GM21786 (cell line): ENCODE results near the gene ALDH3B1.

Source experiments
- ATAC-seq: cut with Tn5 transposase; IDR thresholded peaks from one replicate; pipeline ENCODE4 v1.9.1; 2021; ENCODE audit not compliant: unreplicated experiment

ALDH3B1 gene

DNA sequence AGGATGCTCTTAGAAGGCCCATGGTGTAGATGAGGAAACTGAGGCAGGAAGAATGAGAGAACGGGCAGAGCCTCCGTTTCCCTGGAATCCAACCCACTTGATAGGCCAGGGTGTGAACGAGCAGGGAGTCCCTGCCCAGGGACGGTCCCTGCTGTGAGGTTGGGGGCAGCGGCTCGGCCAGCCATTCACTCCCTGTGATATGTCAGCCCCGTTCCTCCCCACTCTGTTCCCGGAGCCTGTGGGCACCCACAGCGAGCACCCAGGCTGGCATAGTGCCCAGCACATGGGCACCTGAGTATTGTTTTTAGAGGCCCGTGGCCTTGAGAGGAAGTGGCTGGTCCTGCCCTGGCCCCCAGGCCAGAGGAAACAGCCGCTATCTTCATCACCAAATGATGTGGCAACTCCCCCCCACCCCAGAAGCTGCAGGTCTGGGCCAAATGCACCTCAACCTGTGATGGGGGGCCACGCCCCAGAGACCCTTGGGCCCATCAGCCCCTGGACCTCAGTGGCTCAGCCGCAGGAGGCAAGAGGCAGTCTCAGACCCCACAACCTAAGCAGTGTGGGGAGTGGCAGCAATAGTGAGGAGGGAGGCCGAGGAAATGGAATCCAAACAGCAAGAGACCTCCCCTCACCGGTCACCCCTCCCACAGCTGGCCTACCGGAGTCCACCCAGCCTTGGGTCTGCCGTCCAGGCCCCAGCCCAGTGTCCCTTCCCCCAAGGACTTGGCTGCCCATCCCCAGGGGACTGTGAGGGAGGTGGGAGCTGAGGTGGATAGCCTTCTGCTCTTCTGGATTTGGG lies 2.1 kb downstream of the ALDH3B1 start:
- ATAC-seq = no peak

- no peak for ATAC-seq
Observed at GRCh38 chr11:68012843-68013610, 2.9 kb downstream of the ALDH3B1 start.

- ATAC-seq = no peak
Observed at GRCh38 chr11:68013611-68014156, 3.6 kb downstream of the ALDH3B1 start.

- ATAC-seq = no peak
Observed at GRCh38 chr11:68014157-68014946, 4.2 kb downstream of the ALDH3B1 start.

DNA sequence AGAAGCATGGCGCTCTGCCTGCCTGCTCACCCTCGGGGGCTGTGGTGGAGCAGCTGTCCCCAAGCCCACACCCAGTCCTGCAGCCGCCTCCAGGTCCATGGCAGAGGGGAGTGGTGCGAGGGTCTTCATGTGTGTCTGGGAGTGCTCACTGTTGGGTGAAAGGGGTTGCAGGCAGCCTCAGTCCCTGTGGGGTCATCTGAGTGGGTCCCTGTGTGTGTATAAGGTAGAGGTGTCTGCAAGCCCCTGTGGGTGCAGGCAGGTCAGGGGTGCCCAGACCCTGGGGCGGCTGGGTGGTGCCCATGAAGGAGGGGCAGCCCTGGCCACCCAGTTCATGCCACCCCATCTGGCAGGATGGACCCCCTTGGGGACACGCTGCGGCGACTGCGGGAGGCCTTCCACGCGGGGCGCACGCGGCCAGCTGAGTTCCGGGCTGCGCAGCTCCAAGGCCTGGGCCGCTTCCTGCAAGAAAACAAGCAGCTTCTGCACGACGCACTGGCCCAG lies 4.9 kb downstream of the ALDH3B1 start:
- ATAC-seq = no peak

DNA sequence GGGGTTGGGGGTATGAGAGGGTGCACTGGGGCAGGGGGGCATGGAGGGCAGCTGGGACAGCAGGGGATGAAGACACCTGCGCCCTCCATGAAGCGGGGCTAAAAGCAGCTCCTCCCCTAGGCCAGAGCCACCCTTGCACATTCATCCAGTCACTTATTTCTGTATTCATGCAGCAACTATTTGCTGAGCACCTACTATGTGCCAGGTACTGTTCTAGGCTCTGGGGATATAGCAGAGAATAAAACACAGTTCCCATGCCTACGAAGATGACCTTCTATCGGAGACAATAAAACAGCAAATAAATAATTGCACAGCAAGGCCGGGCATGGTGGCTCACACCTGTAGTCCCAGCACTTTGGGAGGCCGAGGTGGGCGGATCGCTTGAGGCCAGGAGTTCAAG lies 5.3 kb downstream of the ALDH3B1 start:
- no peak for ATAC-seq

- ATAC-seq = no peak
Observed at GRCh38 chr11:68016161-68016903, 6.2 kb downstream of the ALDH3B1 start.

- no peak for ATAC-seq
Observed at GRCh38 chr11:68016904-68017817, 7.0 kb downstream of the ALDH3B1 start.

- no peak for ATAC-seq
Observed at GRCh38 chr11:68017980-68018729, 8.0 kb downstream of the ALDH3B1 start.

DNA sequence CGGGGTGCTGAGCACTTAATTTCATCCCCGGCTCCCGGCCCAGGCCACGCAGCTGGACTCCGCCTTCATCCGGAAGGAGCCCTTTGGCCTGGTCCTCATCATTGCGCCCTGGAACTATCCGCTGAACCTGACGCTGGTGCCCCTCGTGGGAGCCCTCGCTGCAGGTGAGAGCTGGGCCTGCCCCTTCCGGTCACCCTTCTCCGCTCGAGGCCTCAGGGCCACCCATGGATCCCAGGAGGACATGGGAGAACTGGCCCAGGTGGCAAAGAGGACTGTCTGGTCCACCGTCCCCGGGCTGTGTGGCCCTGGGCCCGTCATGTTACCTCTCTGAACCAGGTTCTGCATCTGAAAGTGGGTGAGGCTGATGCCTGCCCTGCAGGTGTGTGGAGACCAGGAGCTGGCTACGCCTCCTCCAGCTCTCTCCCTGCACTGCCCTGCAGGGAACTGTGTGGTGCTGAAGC lies 8.6 kb downstream of the ALDH3B1 start:
- ATAC-seq = no peak

DNA sequence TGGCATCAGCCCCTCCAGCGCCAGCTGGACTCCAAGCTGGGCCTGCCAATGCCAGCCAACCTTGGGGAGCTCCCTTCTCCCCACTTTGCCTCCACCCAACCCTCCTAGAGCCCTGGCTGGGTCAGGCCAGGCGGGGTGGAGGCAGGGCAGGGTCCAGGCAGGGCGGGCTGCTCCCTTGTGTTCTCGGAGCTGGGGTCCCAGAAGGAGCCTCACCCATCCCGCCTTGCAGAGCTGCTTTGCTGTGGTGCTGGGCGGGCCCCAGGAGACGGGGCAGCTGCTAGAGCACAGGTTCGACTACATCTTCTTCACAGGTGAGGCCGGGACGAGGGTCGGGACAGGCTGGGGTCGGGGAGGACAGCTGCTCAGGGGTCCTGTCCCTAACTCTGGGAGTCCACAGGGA lies 9.4 kb downstream of the ALDH3B1 start:
- no peak for ATAC-seq

GRCh38 chr11:68020575-68020974 lies 10.4 kb downstream of the ALDH3B1 start:
- ATAC-seq = no peak

GRCh38 chr11:68021167-68021787 lies 11.2 kb downstream of the ALDH3B1 start:
- ATAC-seq = no peak

- ATAC-seq = no peak
Observed at GRCh38 chr11:68022531-68022930, 12.4 kb downstream of the ALDH3B1 start.

DNA sequence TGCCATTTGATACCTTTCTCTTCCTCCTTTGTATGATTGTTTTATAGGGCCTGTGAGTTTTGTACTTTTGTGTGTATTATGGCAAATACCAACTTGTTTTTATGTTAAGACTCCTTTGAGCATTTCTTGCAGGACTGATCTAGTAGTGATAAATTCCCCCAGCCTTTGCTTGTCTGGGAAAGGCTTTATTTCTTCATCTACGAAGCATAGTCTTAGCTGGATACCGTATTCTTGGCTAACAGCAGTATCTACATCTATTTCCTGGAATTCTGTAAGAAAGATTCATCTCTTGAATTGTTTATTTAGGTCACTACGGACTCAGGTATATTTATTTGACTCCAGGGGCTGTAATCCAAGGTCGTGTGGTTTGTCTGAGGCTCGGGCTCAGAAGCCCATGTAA lies 14.4 kb downstream of the ALDH3B1 start:
- ATAC-seq = no peak

DNA sequence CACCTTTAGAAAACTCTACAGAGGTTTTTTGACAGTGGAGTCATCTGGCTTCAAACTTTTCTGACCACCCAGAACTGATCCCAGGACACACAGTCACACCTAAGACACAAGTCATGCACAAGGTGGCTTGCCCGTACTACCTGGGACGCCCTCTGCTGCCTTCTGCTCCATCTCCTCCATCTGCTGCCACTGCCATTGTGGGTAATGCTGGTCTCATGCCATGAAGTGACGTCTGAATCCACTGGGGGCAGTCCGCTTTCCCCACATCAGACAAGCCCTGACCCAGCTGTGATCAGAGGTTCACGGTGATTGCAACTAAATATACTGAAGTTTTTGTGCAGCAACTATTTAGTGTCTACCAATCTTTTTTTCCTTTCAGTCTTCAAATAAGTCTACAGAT lies 14.9 kb downstream of the ALDH3B1 start:
- ATAC-seq = no peak

DNA sequence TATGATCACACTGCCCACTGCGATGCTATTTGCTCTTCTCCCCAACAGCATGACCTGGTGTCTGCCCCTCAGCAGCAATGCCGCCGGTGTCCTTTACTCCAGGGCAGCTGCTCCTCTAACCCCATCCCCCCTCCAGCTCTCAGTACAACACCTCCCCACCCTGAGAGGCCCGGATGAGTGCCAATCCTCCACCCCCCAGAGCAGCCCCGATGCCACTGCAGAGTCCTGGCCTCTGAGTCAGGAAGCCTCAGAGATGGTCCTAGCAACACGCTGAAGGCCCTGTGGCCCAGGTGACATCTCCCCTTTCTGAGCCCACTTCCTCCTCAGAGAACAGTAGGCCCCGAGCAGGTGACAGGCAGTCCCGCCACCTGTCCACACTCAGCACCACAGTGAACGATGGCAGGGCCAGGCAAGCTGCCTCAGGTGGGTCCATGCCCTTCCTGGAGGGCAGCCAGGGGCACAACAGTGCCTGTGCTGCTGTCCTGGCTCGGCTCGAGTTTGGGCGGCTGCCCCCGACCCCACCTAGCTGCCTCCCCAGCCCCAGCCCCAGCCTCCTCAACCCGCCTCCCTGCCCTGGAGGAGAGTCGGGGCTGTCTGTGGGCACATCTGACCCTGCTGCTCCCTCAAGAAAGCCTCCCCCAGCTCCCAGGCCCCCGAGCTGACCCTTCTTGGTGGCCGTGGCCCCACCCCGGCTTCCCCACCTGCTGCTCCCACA lies 16.4 kb downstream of the ALDH3B1 start:
- ATAC-seq = no peak
